ENCODE data around the gene SDC3.

DNA sequence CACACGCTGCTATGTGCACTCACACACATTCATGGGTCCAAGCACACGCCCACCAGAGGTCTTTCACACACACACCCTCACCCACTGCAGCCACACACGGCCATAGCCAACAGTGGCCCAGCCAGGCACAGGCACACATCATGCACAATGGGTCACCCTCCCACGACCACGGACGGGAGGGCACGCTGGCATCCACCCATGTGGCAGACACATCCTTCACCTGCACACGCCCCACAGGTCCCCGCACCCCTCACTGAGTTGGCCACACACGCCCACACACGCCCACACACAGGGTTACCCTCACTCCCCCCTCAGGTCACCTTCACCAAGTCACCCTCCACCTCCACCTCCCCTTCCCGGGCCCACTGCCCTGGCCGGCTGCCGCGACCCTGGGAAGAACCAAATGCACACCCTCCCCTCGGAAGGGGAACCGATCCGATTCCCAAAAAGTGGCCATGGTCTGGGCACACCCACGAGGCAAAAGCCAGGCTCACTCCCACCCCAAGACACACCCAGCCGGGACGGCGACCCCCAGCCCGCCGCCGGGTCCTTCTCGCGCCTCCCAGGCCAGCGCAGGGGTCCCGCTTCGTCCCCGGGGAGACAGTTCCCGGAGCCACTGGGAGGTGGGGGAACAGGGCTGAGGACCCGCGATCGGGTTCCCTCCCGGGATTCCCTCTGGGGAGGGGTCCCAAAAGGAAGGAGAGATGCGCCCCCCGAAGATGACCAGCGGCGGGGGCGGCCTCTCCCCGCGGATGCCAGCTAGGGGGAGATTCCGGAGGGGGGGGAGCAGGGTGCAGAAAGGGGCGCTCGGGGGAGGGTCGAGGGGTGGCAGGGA lies 860 bp downstream of the SDC3 start:
- TF ChIP-seq, protein P1, sequence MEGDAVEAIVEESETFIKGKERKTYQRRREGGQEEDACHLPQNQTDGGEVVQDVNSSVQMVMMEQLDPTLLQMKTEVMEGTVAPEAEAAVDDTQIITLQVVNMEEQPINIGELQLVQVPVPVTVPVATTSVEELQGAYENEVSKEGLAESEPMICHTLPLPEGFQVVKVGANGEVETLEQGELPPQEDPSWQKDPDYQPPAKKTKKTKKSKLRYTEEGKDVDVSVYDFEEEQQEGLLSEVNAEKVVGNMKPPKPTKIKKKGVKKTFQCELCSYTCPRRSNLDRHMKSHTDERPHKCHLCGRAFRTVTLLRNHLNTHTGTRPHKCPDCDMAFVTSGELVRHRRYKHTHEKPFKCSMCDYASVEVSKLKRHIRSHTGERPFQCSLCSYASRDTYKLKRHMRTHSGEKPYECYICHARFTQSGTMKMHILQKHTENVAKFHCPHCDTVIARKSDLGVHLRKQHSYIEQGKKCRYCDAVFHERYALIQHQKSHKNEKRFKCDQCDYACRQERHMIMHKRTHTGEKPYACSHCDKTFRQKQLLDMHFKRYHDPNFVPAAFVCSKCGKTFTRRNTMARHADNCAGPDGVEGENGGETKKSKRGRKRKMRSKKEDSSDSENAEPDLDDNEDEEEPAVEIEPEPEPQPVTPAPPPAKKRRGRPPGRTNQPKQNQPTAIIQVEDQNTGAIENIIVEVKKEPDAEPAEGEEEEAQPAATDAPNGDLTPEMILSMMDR (IDR thresholded peaks at IDR 0.05) = no peak
- TF ChIP-seq POLR2A (IDR thresholded peaks at IDR 0.05) = no peak

Measured in heart left ventricle (tissue), 13 donors.